NCI-H82 treated with DMSO at 0.1 percent for 48 hours (cell line): ENCODE measurements around the gene ANO10.
"Not testable (repeated sequence)": the region's sequence is repeated elsewhere in the genome, so short reads cannot be mapped to it uniquely, and the experiment has no call there.

Experiments used
- DNase-seq: peaks from one replicate; lab custom pipeline; 2025; ENCODE audit not compliant: unreplicated experiment; lab: John Stamatoyannopoulos, UW

Gene ANO10

DNA sequence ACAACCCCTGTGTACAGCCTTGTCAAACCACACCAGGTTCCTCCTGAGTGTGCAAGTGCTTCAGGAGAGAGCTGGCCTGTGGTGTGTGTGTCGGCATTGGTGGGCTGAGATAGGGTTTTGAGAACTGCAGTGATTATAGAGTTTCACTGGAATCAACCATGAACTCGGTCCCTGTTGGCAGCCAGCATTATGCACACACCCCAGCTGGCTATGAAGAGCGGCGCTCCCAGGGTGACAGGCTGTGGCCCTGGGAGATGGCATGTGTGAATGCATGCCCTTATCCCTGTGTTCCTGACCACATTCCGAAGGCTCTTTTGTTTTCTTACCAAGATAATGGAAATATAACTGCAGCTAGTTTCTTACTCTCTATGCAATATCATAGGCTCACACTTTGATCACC is 233.6 kb downstream of the ANO10 start:
- no peak for DNase-seq

DNA sequence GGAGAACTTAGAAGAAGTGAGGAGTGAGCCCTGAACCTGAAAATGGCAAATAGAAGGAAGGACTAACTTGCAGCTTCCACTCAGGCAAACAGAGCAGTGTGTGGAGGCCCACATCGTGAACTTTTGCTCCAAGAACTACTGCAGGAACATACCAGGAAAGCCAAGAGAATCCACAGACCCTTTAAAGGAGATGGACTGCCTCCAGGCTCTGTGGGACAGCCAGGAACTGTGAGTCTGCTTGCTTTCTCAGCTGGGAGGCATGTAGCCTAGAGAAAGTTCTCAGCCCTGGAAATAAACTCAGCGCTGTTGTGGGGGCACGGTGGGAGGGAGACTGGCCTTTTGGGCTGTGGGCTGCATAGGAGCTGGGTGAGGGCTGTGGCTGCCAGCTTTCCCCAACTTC is 242.5 kb downstream of the ANO10 start:
- no peak for DNase-seq

DNA sequence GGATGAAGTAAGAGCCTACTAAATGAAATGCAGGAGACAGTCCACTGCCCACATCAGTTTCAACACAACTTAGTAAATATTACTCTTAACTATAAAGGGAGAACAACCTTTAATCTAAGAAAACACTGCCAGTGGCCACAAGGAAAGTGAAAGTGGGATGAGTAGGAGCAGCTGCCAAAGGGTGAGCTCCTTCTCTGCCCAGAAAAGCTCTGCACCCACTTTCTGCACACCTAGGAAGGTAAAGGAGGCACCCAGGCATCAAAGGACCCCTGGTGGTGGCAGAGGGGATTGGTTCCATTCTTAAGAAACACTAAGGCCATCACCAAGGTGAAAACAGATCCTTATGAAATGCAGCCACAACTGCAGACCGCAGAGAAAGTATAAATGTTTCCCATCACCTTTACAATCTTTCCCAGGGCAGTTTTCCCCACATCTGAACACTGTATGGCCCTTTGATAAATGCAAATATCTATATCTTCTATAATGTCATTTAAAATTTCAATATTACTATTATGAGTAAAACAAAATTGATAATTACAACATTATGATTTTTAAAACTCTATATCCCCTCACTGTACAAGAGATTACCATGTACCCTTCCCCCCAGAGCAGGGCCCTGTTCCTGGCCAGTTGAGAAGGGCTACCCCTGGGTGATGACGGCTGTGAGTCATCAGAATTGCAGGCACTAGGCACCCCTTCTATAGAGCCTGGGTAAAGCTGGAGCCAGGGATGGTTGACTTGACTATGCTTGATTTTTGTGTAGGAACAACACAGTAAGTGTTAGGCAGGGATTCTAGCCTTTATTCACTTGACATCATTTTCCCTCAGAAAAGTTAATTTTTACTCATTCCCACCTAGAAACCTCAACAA is 243.5 kb downstream of the ANO10 start:
- DNase-seq, result no peak

DNA sequence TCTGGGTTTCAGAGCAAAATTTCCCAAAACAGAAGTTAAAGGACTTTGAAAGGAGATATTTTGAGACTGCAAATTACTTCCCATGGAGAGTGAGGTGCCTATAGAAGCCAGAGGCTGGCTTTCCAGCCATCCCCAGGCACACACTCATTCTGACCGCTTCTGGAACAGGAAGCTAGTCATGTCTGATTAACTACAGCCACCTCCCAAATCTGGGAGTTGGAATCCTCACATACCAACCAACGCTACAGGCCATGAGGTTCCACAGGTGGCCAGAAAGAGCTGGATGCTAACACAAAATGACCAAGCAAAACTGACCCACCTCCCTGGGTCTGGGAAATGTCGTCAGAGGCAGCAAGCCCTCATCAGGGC is 248.3 kb downstream of the ANO10 start:
- no peak for DNase-seq

DNA sequence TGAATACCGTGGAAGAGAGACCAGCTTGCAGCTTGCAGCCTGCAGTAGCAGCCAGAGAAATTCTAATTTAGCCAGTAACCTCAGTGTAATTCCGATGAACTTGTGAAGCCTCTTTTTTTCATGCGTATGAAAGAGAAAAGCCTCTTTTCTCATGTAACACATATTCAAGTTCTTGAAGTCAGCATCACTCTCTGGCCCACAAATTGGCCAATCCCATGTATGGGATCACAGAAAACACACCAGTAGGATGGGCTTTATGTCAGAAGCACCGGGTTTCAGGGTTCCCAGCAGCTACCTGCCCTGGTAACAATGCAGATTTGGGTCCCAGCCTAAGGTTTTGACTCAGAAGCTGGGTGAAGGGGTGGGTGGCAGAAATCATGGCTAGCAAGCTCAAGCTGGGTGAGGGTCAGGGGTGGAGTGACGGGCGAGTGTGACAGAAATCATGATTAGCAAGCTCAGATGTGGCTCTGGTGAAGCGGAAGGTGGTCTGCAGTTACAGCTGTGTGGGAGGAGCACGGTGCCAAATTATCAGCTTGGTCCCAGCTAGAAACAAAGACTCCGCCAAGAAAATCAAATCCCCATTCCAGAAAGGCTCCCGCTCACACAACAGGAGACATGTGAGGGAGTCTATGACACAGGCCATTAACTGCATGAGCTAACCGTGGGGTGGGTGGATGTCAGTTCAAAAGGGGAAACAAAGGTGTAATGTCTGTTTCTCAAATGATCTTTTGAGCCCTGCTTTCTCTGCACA is 248.8 kb downstream of the ANO10 start:
- no peak for DNase-seq

DNA sequence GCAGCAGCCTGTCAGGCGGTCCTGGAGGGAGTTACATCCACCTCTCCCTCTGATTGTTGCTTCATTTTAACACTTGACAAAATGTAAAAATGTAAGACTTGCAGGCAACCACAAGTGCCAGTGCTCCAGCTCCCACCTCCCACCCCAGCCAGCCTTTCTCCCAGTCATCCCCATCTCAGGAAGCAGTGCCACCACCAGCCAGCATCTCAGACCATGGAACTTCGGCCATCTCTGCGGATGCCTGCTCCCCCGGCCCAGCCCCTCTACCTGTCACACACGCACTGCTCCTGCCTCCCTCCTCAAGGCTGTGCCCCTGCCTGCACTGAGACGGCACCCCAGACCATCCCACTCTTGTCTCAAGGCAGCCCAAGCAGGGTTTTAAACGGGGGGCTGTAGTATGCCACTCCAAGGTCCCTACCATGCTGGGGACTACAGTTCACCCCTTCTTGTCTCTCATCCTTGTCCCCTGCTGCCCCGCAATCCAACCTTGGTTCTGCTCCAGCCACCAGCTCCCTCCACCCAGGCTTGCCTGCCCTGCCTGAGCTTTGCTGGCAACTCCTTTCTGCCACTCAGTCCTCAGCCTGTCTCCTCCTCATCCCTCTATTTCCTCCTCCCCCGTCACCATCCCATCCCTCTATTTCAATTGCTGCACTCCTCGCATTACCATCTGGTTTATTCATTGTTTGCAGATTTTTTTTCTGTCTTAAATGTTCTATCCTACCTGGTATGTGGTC is 249.6 kb downstream of the ANO10 start:
- DNase-seq, result no peak

DNA sequence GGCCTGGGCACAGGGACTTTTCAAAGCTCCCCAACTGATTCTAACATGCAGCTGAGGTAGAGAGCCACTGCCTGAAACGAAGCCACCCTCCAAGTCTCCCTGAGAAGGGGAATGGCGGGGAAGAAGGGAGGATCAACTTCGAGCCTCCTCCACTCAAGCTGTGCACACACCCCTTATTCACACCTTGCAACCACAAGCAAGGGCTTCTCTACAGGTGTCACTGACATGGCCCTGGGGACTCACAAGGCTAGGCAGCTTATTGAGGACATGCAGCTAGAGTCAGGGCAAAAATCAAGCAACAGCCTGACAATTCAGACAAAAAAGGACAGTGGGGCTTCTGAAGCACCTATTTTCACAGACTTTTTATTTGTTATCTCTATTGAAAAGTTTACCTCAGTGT is 250.3 kb downstream of the ANO10 start:
- DNase-seq, result no peak

DNA sequence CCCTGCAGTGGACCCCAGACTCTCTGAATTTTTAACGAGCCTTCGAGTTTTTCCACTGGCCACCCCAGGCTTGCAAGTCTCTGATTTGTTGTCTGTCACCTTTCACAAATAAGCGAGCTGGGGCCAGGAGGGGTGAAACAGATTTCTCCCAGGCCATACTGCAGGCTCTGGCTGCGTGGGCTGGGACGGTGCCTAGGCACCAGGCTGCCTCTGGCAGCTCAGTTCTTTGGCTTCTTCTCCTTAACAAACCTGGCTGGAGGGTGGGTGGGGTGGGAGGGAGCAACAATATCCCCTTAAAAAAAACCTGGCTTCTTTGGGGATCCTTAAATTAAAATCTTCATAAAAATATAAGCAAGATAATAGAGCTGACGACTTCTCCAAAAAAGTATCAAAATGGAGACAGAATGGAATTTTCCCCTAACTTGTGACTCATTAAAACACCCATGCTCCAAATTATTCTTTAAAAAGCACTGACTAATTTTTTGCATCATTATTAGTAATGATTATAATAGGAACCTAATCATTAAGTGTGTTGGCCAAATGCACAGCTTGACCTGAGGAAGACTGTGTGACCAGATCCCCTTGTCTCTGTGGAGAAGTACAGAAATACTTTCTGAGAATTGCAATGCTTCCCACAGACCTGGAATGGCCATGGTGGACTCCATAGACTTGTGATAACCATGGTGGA is 251.4 kb downstream of the ANO10 start:
- DNase-seq, result no peak

DNA sequence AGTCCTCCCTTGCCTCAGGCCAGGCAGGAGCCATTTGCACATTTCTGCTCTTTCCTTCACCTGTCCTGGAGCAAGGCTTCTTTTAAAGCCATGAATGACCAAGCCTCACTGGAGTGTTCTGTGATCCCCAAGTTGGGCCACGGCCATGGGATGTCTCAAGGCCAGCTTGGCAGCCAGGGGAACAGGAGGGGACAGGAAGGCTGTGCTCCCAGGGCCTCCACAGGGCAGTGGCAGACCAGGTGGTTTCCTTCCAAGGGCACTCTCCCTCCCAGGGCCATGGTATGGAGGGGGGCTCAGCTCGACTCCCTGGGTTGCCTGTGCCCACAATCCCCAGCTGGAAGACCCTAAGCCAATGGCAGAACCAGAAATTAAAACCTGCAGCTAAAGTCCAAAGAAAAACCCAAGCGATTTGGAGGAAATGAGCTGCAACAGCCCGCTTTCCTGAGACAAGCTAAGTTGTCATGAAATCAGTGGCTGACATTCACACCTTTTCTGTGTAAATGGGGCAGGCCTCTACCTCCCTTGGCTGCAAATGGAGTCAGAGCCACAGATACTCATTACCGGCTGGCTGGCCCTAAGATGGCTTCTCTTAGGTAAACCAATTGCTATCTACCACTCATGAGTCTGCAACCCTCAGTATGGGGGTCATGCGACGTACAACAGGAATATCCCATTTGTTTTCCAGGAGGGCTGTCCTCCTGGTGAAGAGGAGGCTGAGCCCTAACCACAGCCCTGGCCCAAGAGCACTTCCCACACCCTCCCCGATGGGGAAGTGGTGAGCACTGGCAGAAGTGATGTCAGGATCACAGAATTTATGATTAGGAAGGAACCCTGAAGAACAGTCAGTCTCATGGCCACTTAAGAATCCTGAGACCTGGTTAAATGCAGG is 252.2 kb downstream of the ANO10 start:
- no peak for DNase-seq

DNA sequence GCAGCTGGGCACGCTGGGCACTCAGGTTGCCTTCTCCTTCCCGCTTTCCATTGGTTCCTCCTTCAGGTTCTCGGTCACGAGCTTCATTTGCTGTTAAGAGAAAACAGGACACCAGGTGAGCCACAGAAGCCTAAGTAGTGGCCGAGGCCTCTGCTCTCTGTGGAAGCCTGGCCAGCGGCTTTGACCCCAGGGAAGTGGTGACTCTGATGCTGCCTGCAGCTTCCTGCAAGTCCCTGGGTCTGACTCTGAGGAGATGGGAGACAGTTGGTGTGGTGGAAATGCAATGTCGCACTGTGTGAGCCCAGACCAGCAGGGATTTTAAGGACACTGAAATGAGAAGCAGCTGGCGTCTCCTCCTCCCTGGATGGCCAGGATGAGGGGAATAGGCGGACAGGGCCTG is 254.9 kb downstream of the ANO10 start:
- no peak for DNase-seq

DNA sequence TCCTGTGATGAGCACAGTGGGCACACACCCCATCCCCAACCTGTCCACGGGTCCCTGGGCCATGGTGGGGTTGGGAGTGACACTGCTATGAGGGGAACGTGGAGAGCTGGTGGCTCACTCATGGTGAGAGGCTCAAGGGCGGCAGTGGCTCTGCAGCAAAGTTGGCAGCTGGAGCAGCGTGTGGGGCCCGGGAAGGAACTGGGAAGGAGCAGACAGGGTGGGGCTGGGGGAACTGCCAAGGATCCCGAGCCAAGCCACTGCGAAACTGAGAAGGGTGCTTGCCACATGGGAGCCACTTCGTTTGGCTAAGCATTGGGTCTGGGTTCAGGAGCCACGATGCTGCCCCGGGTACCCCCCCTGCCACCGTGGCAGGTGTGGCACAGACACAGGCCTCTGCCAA is 255.3 kb downstream of the ANO10 start:
- DNase-seq, result no peak

DNA sequence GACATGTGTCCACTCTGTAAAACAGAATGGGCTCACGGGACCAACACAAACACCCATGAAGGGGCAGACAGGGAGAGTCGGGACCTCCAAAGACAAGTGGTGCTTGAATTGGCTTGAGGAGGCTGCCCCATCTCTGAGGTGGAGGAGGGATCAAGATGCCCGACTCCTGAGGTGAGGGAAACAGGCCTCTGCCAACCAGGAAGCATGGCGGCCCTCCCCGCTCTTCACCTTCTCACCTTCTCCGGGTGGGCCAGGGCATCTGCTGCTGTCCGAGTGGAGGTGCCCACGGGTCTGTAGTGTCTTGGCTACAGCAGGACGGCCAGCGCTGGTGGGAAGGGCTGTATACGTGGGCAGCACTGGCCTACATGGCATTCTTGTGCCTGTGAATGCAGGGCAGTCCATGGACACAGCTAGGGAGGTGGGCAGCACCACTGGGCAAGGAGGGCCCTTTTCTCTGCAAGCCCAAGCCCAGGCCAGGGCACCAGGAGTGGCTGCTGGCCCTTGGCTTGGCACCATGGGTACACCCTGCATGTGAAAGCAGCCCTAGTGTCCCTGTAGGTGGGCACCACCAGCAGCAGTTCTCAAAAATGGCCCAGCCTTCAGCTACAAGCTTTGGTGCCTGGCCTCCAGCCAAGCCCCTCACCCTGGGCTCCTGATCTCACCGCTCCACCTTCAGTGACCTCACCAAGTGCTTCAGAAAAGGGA is 256.1 kb downstream of the ANO10 start:
- DNase-seq, result no peak

DNA sequence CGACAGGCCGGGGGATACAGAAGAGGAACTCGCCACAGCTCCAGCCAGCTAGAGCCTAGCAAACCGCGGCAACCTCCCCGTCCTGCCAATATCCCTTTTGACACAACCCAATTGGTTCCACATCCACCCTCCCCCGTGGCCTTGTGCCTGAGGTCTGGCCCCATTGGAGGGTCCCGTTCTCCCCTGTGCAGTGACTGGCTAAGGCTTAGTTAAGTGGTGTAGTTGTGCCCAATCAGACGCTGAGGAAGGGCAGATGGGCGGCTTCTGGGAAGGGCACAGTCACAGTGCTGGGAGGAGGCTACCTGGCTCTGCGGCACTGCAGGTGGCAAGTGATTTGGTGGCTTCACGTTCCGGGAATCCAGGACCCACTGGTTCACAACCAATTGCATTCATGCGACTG is 256.9 kb downstream of the ANO10 start:
- no peak for DNase-seq

DNA sequence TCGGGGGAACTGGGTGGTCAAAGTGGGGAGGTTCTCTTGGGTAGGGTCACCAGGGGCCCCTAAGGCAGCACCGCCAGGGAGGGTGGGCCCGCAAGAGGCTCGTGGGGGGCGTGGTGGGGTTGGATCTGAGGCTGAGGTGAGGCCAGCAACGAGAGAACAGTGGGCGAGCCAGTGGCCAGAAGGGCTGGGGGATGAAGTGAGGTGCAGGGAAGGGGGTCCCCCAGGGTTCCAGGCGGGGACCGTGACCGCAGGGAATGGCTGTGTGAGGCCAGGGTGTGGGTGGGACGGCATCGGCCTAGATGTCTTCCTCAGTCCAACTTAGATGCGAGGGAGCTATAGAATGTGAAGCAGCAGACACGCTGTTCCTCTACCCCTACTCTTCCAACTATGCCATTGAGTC is 257.3 kb downstream of the ANO10 start:
- no peak for DNase-seq

DNA sequence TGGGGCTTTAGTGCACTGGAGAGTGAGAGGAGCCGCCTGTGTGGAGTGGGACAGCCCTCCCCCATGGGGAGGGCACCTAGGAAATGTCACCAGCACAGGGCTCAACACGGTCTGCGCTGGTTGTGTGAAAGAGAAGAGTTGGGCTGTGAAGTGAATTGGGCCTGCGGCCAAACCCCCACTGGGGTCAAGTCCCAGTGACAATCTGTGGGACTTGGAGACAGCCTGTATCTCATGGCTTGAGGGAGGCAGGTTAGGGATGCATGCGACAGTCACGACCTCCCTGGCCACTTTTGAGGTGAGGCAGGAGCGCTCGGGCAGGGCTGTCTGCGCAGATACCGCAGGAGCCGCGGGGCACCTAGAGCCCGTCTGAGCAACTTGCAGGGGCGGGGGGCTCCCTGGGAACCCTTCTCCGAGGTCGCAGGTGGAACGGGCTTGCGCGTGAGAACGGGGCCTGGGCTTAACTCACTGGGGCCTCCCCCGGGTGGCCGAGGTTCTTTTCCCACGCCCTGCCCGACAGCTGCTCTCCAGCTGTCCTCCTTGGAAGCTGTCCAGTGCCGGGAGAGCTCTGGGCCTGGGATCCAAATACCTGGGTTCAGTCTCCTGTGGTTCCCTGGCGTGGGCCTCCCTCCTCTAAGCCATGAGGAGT is 258.1 kb downstream of the ANO10 start:
- no peak for DNase-seq

DNA sequence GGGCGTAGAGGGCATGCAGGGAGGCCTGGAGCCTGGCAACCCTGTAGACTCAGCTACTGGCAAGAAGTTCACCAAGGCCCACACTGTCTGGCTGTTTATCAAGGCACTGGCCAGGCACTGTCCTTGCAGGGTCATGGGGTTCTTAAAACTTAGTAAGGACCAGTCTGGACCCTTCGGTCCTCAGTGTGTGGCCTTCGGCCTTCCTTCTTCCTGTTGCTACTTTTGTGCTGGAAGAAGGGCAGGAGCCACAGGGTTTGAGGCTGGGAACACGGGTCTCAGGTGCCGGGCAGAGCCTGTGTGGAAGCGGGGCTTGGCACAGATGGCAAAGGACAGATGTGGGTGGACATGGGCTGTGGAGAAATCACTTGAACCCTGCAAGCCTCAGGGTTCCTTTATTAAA is 258.9 kb downstream of the ANO10 start:
- no peak for DNase-seq

DNA sequence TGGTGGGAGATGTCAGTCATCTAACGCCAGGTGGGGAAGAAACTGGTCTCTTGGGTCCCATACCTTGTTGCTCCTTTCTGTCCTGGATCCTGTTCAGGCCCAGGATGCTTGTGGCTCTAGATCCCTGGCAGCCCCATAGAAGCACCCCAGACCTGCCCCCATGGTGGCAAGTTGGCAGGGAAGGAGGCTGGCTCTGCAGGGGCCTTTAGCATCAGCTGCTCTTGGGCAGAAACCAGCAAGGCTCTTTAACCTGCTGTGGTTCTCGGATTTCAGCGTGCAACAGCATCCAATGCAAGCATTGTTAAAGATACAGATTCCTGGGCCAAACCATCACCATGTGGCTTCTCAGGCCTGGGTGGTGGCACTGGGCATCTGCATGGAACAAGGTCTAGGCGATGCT is 259.6 kb downstream of the ANO10 start:
- DNase-seq, result no peak

DNA sequence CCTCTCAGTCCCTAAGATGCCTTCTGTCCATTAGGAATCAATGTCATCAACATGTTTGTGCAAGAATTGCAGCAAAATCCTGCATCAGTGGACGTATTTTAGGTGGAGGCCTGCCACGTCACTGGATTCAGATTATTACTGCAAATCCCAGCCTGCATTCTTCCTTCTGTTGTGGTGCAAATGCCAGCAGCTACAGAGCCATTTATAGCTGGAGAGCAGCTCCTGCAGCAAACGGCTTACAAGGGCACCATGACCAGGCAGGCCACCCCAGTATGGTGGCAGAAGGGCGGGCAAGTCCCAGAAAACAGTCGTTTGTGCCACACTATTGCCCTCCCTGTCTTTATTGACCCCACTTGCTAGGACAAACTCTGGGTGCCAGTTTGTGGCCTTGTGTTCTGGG is 260.7 kb downstream of the ANO10 start:
- no peak for DNase-seq

DNA sequence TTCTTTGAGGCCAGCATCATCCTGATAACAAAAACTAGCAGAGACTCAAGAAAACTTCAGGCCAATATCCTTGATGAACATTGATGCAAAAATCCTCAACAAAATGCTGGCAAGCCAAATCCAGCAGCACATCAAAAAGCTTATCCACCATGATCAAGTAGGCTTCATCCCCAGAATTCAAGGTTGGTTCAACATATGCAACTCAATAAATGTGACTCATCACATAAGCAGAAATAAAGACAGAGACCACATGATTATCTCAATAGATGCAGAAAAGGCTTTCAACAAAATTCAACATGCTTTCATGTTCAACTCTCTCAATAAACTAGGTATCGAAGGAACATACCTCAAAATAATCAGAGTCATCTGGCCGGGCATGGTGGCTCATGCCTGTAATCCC is 265.8 kb downstream of the ANO10 start:
- not testable (repeated sequence) for DNase-seq
